Measurements from ENCODE around the gene TMEM255B.
A peak's percentile ranks its signal among the peaks of the same experiment; 100 is the strongest.

The TMEM255B gene

GRCh38 chr13:113860665-113861432 is 101.8 kb downstream of the TMEM255B start:
- Histone ChIP-seq H2AFZ (ENCODE audit: low read length) (no peak overlapping the region), H3K9me3 (replicated peaks; ENCODE audit: insufficient read depth, low read length) (no peaks in the 10 kb centered on the region), H3K4me1 (ENCODE audit: low read length) (peaks cover 54% of the 10 kb centered on the region), H3K27me3 (replicated peaks; ENCODE audit: insufficient read depth, low read length) (no peaks in the 10 kb centered on the region), H3K36me3 (replicated peaks; ENCODE audit: insufficient read depth, low read length) (no peaks in the 10 kb centered on the region; the same call in 1 of the 2 replicates), H3K9me2 (replicated peaks; ENCODE audit: insufficient read depth, low read length) (no peaks in the 10 kb centered on the region), H3K9ac (ENCODE audit: low read length) (peak overlapping the region; percentile 98), H4K20me1 (ENCODE audit: insufficient read depth, low read length) (no peaks in the 10 kb centered on the region), H3K4me2 (ENCODE audit: low read depth, low read length) (peak overlapping the region; percentile 96), H3F3A (ENCODE audit: insufficient read depth, low read length) (peaks cover 79% of the 10 kb centered on the region), H3K27ac (ENCODE audit: low read length) (peak overlapping the region; percentile 98), H3K79me2 (ENCODE audit: low read length) (peaks cover 87% of the 10 kb centered on the region), H3K4me3 (ENCODE audit: low read length) (peak overlapping the region; percentile 85)
- peak; percentile 74 for DNase-seq
- TF ChIP-seq, protein P1, sequence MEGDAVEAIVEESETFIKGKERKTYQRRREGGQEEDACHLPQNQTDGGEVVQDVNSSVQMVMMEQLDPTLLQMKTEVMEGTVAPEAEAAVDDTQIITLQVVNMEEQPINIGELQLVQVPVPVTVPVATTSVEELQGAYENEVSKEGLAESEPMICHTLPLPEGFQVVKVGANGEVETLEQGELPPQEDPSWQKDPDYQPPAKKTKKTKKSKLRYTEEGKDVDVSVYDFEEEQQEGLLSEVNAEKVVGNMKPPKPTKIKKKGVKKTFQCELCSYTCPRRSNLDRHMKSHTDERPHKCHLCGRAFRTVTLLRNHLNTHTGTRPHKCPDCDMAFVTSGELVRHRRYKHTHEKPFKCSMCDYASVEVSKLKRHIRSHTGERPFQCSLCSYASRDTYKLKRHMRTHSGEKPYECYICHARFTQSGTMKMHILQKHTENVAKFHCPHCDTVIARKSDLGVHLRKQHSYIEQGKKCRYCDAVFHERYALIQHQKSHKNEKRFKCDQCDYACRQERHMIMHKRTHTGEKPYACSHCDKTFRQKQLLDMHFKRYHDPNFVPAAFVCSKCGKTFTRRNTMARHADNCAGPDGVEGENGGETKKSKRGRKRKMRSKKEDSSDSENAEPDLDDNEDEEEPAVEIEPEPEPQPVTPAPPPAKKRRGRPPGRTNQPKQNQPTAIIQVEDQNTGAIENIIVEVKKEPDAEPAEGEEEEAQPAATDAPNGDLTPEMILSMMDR (IDR thresholded peaks at IDR 0.05; ENCODE audit: low read length), result no peak
- TF ChIP-seq EZH2phosphoT487 (IDR thresholded peaks at IDR 0.05; ENCODE audit: low read length) (no peak), EZH2 (optimal IDR thresholded peaks at IDR 0.05; ENCODE audit: low read depth, low read length) (no peak)

DNA sequence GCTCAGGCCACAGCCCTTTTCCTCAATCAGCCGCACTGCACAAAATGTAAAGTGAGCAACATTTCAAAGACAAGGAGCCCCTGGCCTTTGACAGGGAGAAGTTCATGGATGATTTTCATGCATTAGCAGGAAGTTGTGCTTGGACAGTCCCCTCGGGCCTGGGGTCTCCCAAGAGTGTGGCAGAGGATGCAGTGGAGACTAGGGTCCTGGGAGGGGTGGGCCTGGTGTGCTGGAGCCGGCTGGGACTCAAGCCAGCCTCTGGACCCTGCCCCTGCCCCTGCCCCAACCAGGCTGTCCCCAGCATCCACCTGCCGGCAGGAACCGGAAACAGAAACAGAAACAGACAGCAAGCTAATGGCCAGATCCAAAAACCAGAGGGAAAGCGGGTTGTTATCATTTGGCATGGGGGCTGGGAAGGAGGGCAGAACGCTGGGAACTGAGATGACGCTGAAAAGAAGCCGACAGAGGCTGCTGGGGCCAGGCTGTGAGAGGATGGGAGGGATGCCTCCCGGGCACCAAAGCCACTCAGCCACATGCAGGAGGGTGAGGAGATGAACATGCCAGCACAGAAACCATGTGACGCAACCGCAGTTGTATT is 102.5 kb downstream of the TMEM255B start:
- H3K9me3 ChIP-seq (replicated peaks; ENCODE audit: insufficient read depth, low read length), result no peaks in the 10 kb centered on the region
- H3K4me2 ChIP-seq (ENCODE audit: low read depth, low read length), result peak overlapping the region; percentile 96
- H3K9me2 ChIP-seq (replicated peaks; ENCODE audit: insufficient read depth, low read length), result no peaks in the 10 kb centered on the region
- no peak overlapping the region for H2AFZ ChIP-seq (ENCODE audit: low read length)
- no peaks in the 10 kb centered on the region for H4K20me1 ChIP-seq (ENCODE audit: insufficient read depth, low read length)
- H3F3A ChIP-seq (ENCODE audit: insufficient read depth, low read length), result peaks cover 72% of the 10 kb centered on the region
- H3K4me1 ChIP-seq (ENCODE audit: low read length), result peaks cover 47% of the 10 kb centered on the region
- H3K9ac ChIP-seq (ENCODE audit: low read length), result peak overlapping the region; percentile 98
- H3K27me3 ChIP-seq (replicated peaks; ENCODE audit: insufficient read depth, low read length), result no peaks in the 10 kb centered on the region
- peak overlapping the region; percentile 85 for H3K4me3 ChIP-seq (ENCODE audit: low read length)
- H3K27ac ChIP-seq (ENCODE audit: low read length), result peak overlapping the region; percentile 98
- H3K36me3 ChIP-seq (replicated peaks; ENCODE audit: insufficient read depth, low read length), result no peaks in the 10 kb centered on the region; the same call in 1 of the 2 replicates
- peaks cover 80% of the 10 kb centered on the region for H3K79me2 ChIP-seq (ENCODE audit: low read length)
- TF ChIP-seq EZH2phosphoT487 (IDR thresholded peaks at IDR 0.05; ENCODE audit: low read length) (no peak), EZH2 (optimal IDR thresholded peaks at IDR 0.05; ENCODE audit: low read depth, low read length) (no peak)
- TF ChIP-seq, protein P1 (IDR thresholded peaks at IDR 0.05; ENCODE audit: low read length), result no peak
- DNase-seq, result peak; percentile 64

GRCh38 chr13:113862191-113862930 is 103.3 kb downstream of the TMEM255B start:
- no peaks in the 10 kb centered on the region for H3K27me3 ChIP-seq (replicated peaks; ENCODE audit: insufficient read depth, low read length)
- peaks cover 64% of the 10 kb centered on the region for H3F3A ChIP-seq (ENCODE audit: insufficient read depth, low read length)
- no peak overlapping the region for H2AFZ ChIP-seq (ENCODE audit: low read length)
- peaks cover 72% of the 10 kb centered on the region for H3K79me2 ChIP-seq (ENCODE audit: low read length)
- peak; percentile 51 for DNase-seq
- H3K27ac ChIP-seq (ENCODE audit: low read length), result peak overlapping the region; percentile 98
- H3K9me2 ChIP-seq (replicated peaks; ENCODE audit: insufficient read depth, low read length), result no peaks in the 10 kb centered on the region
- H3K36me3 ChIP-seq (replicated peaks; ENCODE audit: insufficient read depth, low read length), result no peaks in the 10 kb centered on the region; the same call in 1 of the 2 replicates
- no peaks in the 10 kb centered on the region for H4K20me1 ChIP-seq (ENCODE audit: insufficient read depth, low read length)
- peak overlapping the region; percentile 96 for H3K4me2 ChIP-seq (ENCODE audit: low read depth, low read length)
- TF ChIP-seq EZH2phosphoT487 (IDR thresholded peaks at IDR 0.05; ENCODE audit: low read length), result no peak
- TF ChIP-seq, protein P1 (IDR thresholded peaks at IDR 0.05; ENCODE audit: low read length), result peak; percentile 22
- H3K9ac ChIP-seq (ENCODE audit: low read length), result peak overlapping the region; percentile 98
- peaks cover 38% of the 10 kb centered on the region for H3K4me1 ChIP-seq (ENCODE audit: low read length)
- peak overlapping the region; percentile 85 for H3K4me3 ChIP-seq (ENCODE audit: low read length)
- H3K9me3 ChIP-seq (replicated peaks; ENCODE audit: insufficient read depth, low read length), result no peaks in the 10 kb centered on the region
